PC-9 (cell line): ENCODE data around the gene ACACB. TPM values are rescaled to one million over a fixed set of nuclear protein-coding genes. Genes with fewer than 3 reads are reported as not detected.
A peak's percentile ranks its signal among the peaks of the same experiment; 100 is the strongest.

ENCODE experiments used
- BruUV-seq: library from RNA; stranded (reverse); fragments of 400-500 nt; replicated peaks from 2 replicates; lab custom pipeline; 2021; lab: Mats Ljungman, UMichigan
- CTCF ChIA-PET: fragments of 300-600 bp; sonication (Branson Sonifier 250); formaldehyde crosslinking; loops from one replicate; lab custom pipeline; 2022; ENCODE audit warnings: antibody characterized with exemption; lab: Charles Lee
- POLR2A ChIA-PET: fragments of 300-600 bp; sonication (Branson Sonifier 250); formaldehyde crosslinking; loops from one replicate; lab custom pipeline; 2022; ENCODE audit warnings: antibody characterized with exemption; ENCODE audit not compliant: unreplicated experiment; lab: Charles Lee
- DNase-seq, 2 experiments: peaks; one replicate each; pipeline versions ENCODE4 v3.0.0 to v3.0.0-alpha.2; 2015 to 2022; ENCODE audit warnings: mixed read lengths in 1 of 2
- H2AFZ ChIP-seq: fragments of 200-600 bp; sonication (generic); 2 replicates; pipeline ENCODE4 v1.8.1; 2017; ENCODE audit warnings: antibody characterized with exemption
- H3F3A ChIP-seq: fragments of 200-600 bp; sonication (generic); 2 replicates; pipeline ENCODE4 v1.8.1; 2017; ENCODE audit warnings: antibody characterized with exemption, mild to moderate bottlenecking, low read depth; ENCODE audit not compliant: insufficient read depth
- H3K27ac ChIP-seq: fragments of 200-600 bp; sonication (generic); 2 replicates; pipeline ENCODE4 v1.6.1; 2016; ENCODE audit warnings: mixed run types
- H3K27me3 ChIP-seq: fragments of 200-600 bp; sonication (generic); 2 replicates; pipeline ENCODE4 v1.6.1; 2016; ENCODE audit warnings: low read depth, mixed run types; ENCODE audit not compliant: insufficient read depth
- H3K36me3 ChIP-seq: fragments of 200-600 bp; sonication (generic); 2 replicates; pipeline ENCODE4 v1.6.1; 2016; ENCODE audit warnings: low read depth, mixed run types
- H3K4me1 ChIP-seq: fragments of 200-600 bp; sonication (generic); replicated peaks from 2 replicates; pipeline ENCODE4 v1.6.1; 2016; ENCODE audit warnings: mixed run types; ENCODE audit not compliant: insufficient read depth
- H3K4me2 ChIP-seq: fragments of 200-600 bp; sonication (generic); 2 replicates; pipeline ENCODE4 v1.6.1; 2017; ENCODE audit warnings: mixed run types
- H3K4me3 ChIP-seq: fragments of 200-600 bp; sonication (generic); 2 replicates; pipeline ENCODE4 v1.6.1; 2016; ENCODE audit warnings: mixed run types
- H3K79me2 ChIP-seq: fragments of 200-600 bp; sonication (generic); 2 replicates; pipeline ENCODE4 v1.6.1; 2017; ENCODE audit warnings: low read depth, mixed run types
- H3K9me2 ChIP-seq: fragments of 200-600 bp; sonication (generic); 2 replicates; pipeline ENCODE4 v1.8.1; 2017; ENCODE audit warnings: mild to moderate bottlenecking; ENCODE audit not compliant: insufficient read depth
- H3K9me3 ChIP-seq: fragments of 200-600 bp; sonication (generic); 2 replicates; pipeline ENCODE4 v1.8.1; 2016; ENCODE audit warnings: low read depth; ENCODE audit not compliant: insufficient read depth
- H4K20me1 ChIP-seq: fragments of 200-600 bp; sonication (generic); 2 replicates; pipeline ENCODE4 v1.8.1; 2017; ENCODE audit not compliant: insufficient read depth
- CTCF ChIP-seq: fragments of 200-600 bp; sonication (generic); conservative IDR thresholded peaks from 2 replicates; pipeline ENCODE4 v1.6.1; 2017; ENCODE audit warnings: mixed run types, antibody characterized with exemption, mild to moderate bottlenecking, moderate library complexity
- EZH2 ChIP-seq: fragments of 200-600 bp; sonication (generic); IDR thresholded peaks from 2 replicates; pipeline ENCODE4 v1.8.0; 2017; ENCODE audit warnings: antibody characterized with exemption, low read depth
- intact Hi-C: fragments of 100-400 bp; cut with micrococcal nuclease; formaldehyde crosslinking; loops from one replicate; pipeline ENCODE4 v1.10.0; 2022; ENCODE audit not compliant: unreplicated experiment
- total RNA-seq: library from RNA; stranded (reverse); gene quantifications from 2 replicates; pipeline ENCODE4 v1.2.3, GENCODE V29; 2021

The ACACB gene
- total RNA-seq, 1 experiment from 2014 or later = 13.8 TPM

GRCh38 chr12:109252799-109253198 is 136.4 kb downstream of the ACACB start:
- H3K9me2 ChIP-seq = no peaks in the 10 kb centered on the region
- H3K4me3 ChIP-seq = no peak overlapping the region
- peaks cover 29% of the 10 kb centered on the region for H3K27me3 ChIP-seq
- ChIA-PET CTCF (no interaction called here), POLR2A (interaction anchor here (0.6 kb wide), 1 partner anchor 124 kb away, joined by 7 read pairs; no protein-coding TSS in a partner anchor)
- no TSS peak for BruUV-seq
- H3K27ac ChIP-seq = no peak overlapping the region
- H3K4me2 ChIP-seq = no peak overlapping the region
- no peaks in the 10 kb centered on the region for H3K36me3 ChIP-seq
- no peaks in the 10 kb centered on the region; the same call in 1 of the 2 replicates for H3K9me3 ChIP-seq
- intact Hi-C loops = no loop called here
- TF ChIP-seq EZH2 (no peak), CTCF (no peak)
- DNase-seq = no peak
- no peaks in the 10 kb centered on the region for H4K20me1 ChIP-seq
- H3K4me1 ChIP-seq = no peaks in the 10 kb centered on the region
- H2AFZ ChIP-seq = no peak overlapping the region
- no peaks in the 10 kb centered on the region for H3K79me2 ChIP-seq
- no peaks in the 10 kb centered on the region for H3F3A ChIP-seq

- Histone ChIP-seq H3F3A (no peaks in the 10 kb centered on the region), H3K79me2 (no peaks in the 10 kb centered on the region), H3K27me3 (peaks cover 29% of the 10 kb centered on the region; the same call in 1 of the 2 replicates), H4K20me1 (no peaks in the 10 kb centered on the region), H3K36me3 (no peaks in the 10 kb centered on the region), H3K4me1 (no peaks in the 10 kb centered on the region), H3K9me3 (no peaks in the 10 kb centered on the region; the same call in 1 of the 2 replicates), H3K27ac (no peak overlapping the region), H2AFZ (no peak overlapping the region), H3K4me2 (no peak overlapping the region), H3K4me3 (no peak overlapping the region), H3K9me2 (no peaks in the 10 kb centered on the region)
- no TSS peak for BruUV-seq
- intact Hi-C loops = no loop called here
- CTCF ChIA-PET = interaction anchor here (0.6 kb wide), 1 partner anchor 477 kb away, joined by 4 read pairs; no protein-coding TSS in a partner anchor
- no peak for TF ChIP-seq EZH2
- DNase-seq = no peak
- POLR2A ChIA-PET = no interaction called here
Observed at GRCh38 chr12:109253913-109254544, 137.6 kb downstream of the ACACB start.

- no peak overlapping the region for H2AFZ ChIP-seq
- no peaks in the 10 kb centered on the region for H3K4me1 ChIP-seq
- H3K79me2 ChIP-seq = no peaks in the 10 kb centered on the region
- TF ChIP-seq CTCF (0 out of 2 replicates have a peak, but pooled peaks have one; percentile 22), EZH2 (no peak)
- CTCF ChIA-PET = no interaction called here
- POLR2A ChIA-PET = no interaction called here
- no peaks in the 10 kb centered on the region for H3F3A ChIP-seq
- H3K4me2 ChIP-seq = no peak overlapping the region
- H3K27me3 ChIP-seq = peaks cover 25% of the 10 kb centered on the region; the same call in 1 of the 2 replicates
- no peak overlapping the region for H3K4me3 ChIP-seq
- H3K9me3 ChIP-seq = no peaks in the 10 kb centered on the region; the same call in 1 of the 2 replicates
- H3K27ac ChIP-seq = no peak overlapping the region
- no peaks in the 10 kb centered on the region for H4K20me1 ChIP-seq
- no peaks in the 10 kb centered on the region for H3K36me3 ChIP-seq
- H3K9me2 ChIP-seq = no peaks in the 10 kb centered on the region
- BruUV-seq = no TSS peak
- intact Hi-C loops = no loop called here
- no peak for DNase-seq
Observed at GRCh38 chr12:109255377-109255776, 139.0 kb downstream of the ACACB start.
